ENCODE data around the gene FGF14.

FGF14 gene

GRCh38 chr13:101752432-101752831, 649.4 kb downstream of the FGF14 start:
- no peak for DNase-seq

- DNase-seq: no peak
Measured at GRCh38 chr13:101751488-101751887, 650.4 kb downstream of the FGF14 start.

GRCh38 chr13:101749584-101749983, 652.3 kb downstream of the FGF14 start:
- DNase-seq: no peak

GRCh38 chr13:101747039-101747438, 654.8 kb downstream of the FGF14 start:
- DNase-seq: no peak

GRCh38 chr13:101746513-101746912, 655.3 kb downstream of the FGF14 start:
- DNase-seq: no peak

- no peak for DNase-seq
Measured at GRCh38 chr13:101739382-101740178, 662.3 kb downstream of the FGF14 start.

DNA sequence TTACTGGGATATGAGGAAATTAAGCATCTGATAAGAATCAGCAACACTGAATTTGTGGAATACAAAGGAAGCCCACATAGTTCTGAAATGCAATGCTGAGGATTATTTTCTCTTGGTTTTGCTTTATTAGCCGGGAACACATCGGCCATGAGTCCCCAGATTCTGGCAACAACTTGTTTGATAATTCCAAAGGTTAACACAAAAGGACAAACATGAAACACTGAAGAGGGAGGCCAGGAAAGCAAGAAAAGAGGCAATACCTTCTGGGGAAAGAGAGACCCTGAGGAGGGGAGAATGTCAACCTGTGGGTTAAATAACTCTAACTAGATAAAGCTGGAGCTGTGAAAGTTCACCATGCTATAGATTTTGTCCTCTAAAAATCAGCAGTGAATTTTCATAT, 663.5 kb downstream of the FGF14 start:
- DNase-seq: no peak

DNA sequence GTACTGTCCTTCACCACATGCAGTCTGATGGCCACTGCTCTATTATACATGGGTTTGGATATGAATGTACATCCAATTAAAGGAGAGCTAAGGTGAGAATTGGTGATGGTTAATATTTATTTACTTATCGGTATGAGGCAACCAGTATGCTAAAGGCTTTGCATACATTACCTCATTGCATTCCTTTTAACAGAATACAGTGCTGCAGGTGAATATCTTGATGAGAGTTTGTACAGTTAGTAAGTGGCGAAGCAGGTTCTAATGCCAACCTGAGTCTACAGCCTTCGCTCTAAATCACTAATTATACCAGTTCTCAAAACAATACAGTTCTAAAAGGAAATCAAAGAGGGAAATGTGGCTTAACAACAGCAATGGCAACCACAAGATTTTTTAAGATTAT, 665.3 kb downstream of the FGF14 start:
- no peak for DNase-seq

DNA sequence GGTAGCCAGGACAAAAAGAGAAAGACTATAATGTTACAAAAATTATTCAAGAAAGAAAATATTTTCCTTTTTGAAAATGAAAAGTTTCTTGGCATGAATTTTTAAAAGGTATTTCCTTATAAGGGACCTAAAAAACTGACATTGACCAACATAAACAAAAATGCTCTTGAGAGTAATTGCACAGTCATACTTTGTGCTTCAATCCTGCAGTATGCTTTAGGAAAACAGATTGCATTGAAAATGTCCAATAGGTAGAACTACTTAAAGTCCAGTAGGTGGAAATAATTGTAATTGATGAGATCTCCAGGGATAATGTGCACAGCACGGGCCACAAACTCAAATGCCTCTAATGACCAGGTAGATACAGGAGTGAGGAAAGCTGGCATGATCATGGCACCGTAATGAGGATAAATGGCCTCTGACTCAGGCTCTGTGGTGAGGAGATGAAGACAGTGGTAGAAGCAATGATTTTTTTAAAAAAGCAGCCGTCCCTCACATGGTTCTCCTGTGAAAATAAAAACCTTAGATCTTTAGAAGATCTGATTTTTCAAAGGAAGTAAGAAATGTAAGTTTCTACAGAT, 671.3 kb downstream of the FGF14 start:
- no peak for DNase-seq

GRCh38 chr13:101728615-101729014, 673.2 kb downstream of the FGF14 start:
- DNase-seq: no peak

DNA sequence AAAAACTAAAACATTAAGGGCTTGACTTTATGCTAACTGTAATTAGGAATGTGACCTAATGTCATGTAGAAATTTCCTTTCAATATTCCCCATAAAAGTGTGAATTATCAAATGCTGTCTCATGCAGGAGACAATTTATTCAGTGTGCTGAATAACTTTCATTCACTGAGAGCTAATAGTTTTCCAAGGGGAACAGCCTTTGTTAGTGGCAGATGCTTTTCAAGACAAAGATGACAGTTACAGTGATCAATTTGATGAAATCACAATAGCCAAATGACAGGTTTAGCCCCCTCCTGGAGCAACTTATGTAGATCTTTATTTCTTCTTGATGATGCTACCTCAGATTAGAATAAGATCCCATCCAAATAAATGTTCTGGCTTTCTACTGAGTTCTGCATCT, 673.8 kb downstream of the FGF14 start:
- no peak for DNase-seq

DNA sequence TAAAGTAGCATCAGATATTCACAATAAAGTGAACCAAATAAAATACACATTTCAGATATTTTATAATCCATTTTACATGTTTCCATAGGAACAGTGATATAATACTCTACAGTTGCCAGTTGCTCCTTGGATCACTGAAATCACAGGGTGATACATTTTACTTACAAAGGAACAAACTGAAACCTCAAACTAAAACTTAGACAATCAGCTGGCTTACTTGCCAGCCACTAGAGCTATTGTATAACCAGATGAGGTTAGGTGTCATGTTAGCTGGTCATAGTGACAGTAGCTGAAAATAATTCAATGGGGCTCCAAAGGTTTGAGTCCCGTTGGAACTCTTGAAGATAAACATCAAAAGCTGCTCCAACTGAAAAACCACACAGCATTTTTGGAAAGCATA, 674.7 kb downstream of the FGF14 start:
- DNase-seq: no peak

DNA sequence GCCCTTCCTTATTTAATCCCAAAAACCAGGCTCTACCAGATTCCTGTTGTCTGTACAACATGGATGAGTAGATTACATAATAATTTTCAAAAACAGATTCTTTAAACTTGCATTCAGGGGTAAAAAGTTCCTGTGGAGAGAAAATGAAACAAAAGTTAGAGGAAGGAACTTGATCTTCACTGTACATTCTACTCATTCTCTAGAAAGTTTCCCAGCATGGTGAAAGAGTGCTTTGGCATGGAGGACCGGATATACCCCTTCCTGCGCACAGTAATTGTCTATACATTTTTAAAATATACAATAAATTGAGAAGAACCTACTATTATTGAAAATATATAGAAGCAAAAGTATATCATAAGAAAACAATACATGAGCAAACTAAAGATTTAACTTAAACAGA, 675.2 kb downstream of the FGF14 start:
- no peak for DNase-seq

DNA sequence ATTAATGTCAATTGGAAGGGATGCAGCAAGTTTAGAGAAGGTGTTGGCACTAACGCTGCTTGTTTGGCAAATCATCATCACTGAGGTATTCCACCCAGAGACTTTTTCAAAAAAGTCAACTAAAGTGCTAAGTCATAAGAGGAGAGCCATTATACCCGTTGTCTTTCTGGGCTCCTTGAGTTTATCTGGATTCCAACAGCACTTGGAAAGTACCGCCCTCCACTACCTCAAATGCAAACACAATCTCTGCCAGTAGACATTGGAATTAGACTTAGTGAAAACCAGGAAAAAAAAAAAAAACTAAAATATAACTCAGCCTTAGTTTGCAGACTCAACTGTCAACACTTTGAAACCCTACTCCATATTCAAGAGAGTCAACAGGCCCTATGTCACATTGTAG, 683.4 kb downstream of the FGF14 start:
- no peak for DNase-seq

GRCh38 chr13:101717353-101717752, 684.5 kb downstream of the FGF14 start:
- DNase-seq: no peak

GRCh38 chr13:101714195-101714594, 687.7 kb downstream of the FGF14 start:
- DNase-seq: no peak

DNA sequence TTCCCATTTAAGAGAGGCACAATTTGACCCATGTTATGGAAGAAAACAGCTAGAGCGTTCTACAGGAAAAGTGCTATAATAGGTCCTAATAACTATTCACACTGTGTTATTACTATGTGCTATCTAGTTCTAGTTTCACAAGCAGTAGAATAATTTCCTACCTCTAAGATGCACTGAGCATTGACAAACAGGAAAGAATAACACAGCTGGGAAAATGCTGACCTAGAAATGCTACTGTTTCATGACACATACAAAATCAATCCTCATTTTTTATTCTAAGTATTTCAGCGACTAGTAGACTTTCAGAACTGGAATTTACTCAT, 689.9 kb downstream of the FGF14 start:
- no peak for DNase-seq

GRCh38 chr13:101711307-101712025, 690.4 kb downstream of the FGF14 start:
- DNase-seq: no peak

DNA sequence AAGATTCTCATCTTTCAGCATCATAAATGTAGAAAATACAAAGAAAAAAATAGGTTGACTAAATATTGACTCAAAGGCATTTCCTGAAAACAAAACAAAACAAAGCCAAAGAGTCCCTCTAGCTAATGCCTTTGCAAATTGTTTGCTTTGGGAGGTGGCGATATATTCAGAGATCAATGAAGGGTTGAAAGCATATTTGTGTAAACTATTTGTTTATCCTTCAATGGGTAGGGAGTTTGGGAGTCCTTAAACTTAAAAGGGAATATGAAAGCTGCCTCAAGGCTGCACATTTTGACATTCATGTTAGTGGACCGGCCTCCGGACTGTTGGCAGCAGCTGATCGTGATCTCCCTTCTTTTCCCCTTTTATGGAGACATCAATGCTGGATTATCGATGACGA, 691.9 kb downstream of the FGF14 start:
- DNase-seq: no peak

DNA sequence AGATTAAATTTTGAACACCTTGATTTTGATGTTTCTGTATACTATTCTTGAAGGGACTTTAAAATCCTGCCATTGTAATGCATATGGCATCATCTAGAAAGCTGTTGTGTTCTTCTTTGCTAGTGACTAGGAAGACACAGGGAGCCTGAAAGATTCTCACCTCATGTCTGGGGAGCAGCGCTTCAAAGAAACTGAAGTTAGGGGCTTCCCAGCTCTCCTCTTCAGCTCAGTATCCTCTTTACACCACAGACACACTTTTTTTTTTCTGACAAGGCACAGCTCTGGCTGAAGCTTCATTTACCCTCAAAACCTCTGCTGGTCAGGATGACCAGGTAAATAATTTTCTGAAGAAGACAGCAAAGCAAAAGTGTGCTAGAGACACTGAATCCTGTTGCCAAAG, 693.7 kb downstream of the FGF14 start:
- DNase-seq: no peak

GRCh38 chr13:101707659-101708058, 694.2 kb downstream of the FGF14 start:
- DNase-seq: no peak

GRCh38 chr13:101706651-101707050, 695.2 kb downstream of the FGF14 start:
- DNase-seq: peak in 2 of 6 experiments; percentile 1 to 3

DNA sequence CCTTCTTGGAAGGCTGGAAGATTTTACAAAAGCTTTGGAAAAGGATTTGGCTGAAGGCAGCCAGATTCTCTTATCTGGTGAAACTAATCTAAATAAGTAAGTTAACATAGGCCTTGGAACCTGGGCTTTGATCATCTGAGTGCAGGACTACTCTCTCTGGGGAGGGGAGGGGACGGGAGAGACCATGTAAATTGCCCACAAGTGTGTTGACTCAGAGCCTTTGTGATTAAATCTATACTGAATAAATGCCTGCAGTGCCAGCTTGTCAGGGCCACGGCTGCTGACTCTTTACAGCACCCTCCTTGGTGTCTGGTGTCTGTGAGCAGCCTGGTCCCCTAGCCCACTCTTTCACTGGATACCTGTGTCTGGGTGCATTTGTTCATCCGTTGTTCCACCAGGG, 698.0 kb downstream of the FGF14 start:
- DNase-seq: no peak

DNA sequence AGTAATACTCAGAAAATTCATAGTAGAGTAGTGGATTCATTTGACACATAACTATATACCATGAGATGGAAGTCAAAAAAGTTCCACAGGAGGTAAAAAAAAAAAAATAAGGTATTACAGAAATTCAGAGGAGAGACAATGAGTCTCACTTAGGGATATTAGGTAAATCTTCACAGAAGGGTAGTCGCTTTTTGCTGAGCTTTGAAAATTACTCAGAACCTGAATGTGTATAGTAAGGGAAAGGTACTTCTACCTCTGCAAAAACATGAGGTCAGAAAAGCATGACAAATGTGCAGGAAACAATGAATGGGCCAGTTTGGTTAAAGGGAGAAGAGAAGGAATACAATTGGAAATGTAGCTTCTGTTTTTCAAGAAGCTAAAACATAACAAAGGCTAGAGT, 698.8 kb downstream of the FGF14 start:
- no peak for DNase-seq
